ENCODE results near the gene HIGD1A.

DNA sequence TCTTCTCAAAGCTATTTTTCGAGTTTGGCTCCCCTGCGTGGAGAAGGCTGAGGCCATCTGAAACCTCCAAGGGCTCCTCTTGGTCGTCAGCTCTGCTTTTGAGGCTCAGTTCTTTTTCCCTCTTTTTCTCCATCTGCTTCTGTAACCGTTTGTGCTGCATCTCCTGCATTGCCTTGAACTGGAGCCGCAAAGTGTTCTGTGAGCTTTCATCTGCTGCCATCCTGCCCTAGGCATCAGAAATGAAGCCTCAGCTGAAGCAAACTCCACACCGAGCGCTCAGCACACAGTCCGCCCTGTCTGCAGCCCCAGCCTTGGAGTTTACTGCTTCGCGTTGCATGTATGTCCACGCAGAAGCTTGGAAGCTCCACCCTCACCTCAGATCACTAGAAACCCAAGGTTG lies 46.2 kb downstream of the HIGD1A start:
- TF ChIP-seq NFYB (IDR thresholded peaks at IDR 0.05; ENCODE audit: insufficient read depth, low read depth, low read length) (no peak), BACH1 (IDR thresholded peaks at IDR 0.05; ENCODE audit: borderline replicate concordance) (no peak), CTCF (IDR thresholded peaks at IDR 0.05 in 2 of 3, conservative IDR thresholded peaks at IDR 0.05 in 1 of 3; ENCODE audit: control insufficient read depth in 2 of 3, extremely low read depth in 1 of 3, insufficient read depth in 1 of 3, low read depth in 3 of 3, low read length in 3 of 3) (no peak), ESRRA (IDR thresholded peaks at IDR 0.05; ENCODE audit: low read length) (no peak), SRF (IDR thresholded peaks at IDR 0.05; ENCODE audit: low read depth in 2 of 2, low read length in 2 of 2) (no peak), MXI1 (IDR thresholded peaks at IDR 0.05; ENCODE audit: low read depth, low read length) (no peak), SMC3 (IDR thresholded peaks at IDR 0.05; ENCODE audit: borderline replicate concordance, low read length) (no peak), ZNF274 (IDR thresholded peaks at IDR 0.05; ENCODE audit: insufficient read depth, insufficient read length) (no peak), RAD21 (IDR thresholded peaks at IDR 0.05; ENCODE audit: insufficient read depth, low read depth, low read length) (no peak), POLR2A (IDR thresholded peaks at IDR 0.05; ENCODE audit: low read depth, low read length) (no peak)

Data from GM12878 (cell line).